ENCODE results near the gene SNTB2. TPM values are rescaled to one million over a fixed set of nuclear protein-coding genes. Genes with fewer than 3 reads are reported as not detected.

The SNTB2 gene
- total and polyA plus RNA-seq, 9 of the 15 experiments (the other 6 are each of a cell fraction or from before 2014, with no cell fraction given) = 1.2 to 13.7 (median 5.7) TPM

- TF ChIP-seq ZNF24 (IDR thresholded peaks at IDR 0.05) = peak; percentile 82
- no peak for TF ChIP-seq FOXM1 (IDR thresholded peaks at IDR 0.05; ENCODE audit: low read depth)
- TF ChIP-seq FOXM1 (CRISPR knock-in tag; IDR thresholded peaks at IDR 0.05; ENCODE audit: low read depth) = no peak
- TF ChIP-seq CHD7 (IDR thresholded peaks at IDR 0.05; ENCODE audit: low read depth, low read length) = peak; percentile 30
- peak; percentile 57 for TF ChIP-seq PKNOX1 (IDR thresholded peaks at IDR 0.05)
- TF ChIP-seq GTF3C2 (IDR thresholded peaks at IDR 0.05; ENCODE audit: borderline replicate concordance, extremely low read depth, insufficient read length) = no peak
- TF ChIP-seq RBM14 (IDR thresholded peaks at IDR 0.05; ENCODE audit: borderline replicate concordance, insufficient read depth, low read depth, low read length) = no peak
These were observed 124.8 kb downstream of the SNTB2 start (continued) for GRCh38 chr16:69311533-69312387.

All from K562 (cell line).